Spinal cord (tissue), 10 donors: ENCODE results near the gene CPNE9. TPM values are rescaled to one million over a fixed set of nuclear protein-coding genes. Genes with fewer than 3 reads are reported as not detected.

Experiments used
- DNase-seq, 6 donors: peaks; one replicate each; pipeline versions ENCODE4 v3.0.0 to v3.0.0-alpha.2; 2013 to 2015; ENCODE audit warnings: low spot score in 6 of 6, low read depth in 4 of 6
- H3K27ac ChIP-seq: one replicate; pipeline ENCODE4 v1.5.1; 2013; ENCODE audit warnings: low read depth, low read length, control low read depth
- H3K27me3 ChIP-seq: one replicate; pipeline ENCODE4 v1.6.1; 2013; ENCODE audit warnings: low read length; ENCODE audit not compliant: control insufficient read depth, insufficient read depth
- H3K36me3 ChIP-seq: one replicate; pipeline ENCODE4 v1.6.1; 2013; ENCODE audit warnings: low read length; ENCODE audit not compliant: control insufficient read depth, insufficient read depth
- H3K4me1 ChIP-seq: one replicate; pipeline ENCODE4 v1.6.1; 2013; ENCODE audit warnings: low read length; ENCODE audit not compliant: control insufficient read depth, insufficient read depth
- H3K4me3 ChIP-seq: one replicate; pipeline ENCODE4 v1.5.1; 2013; ENCODE audit warnings: low read depth, low read length, control low read depth
- H3K9me3 ChIP-seq: one replicate; pipeline ENCODE4 v1.6.1; 2013; ENCODE audit warnings: low read length; ENCODE audit not compliant: control insufficient read depth, insufficient read depth
- WGBS: methylation state at CpG from one replicate; pipeline ENCODE4 v1.1.5; 2013; ENCODE audit warnings: missing lambda C conversion rate; ENCODE audit not compliant: insufficient coverage; 5-methylcytosine and 5-hydroxymethylcytosine counted together
- polyA plus RNA-seq, 2 donors: library from polyadenylated mRNA; unstranded; fragments of 120-200 nt; gene quantifications; one replicate each; pipeline ENCODE4 v1.2.1, GENCODE V29; 2013; ENCODE audit not compliant: insufficient read length in 2 of 2
- total RNA-seq, 2 donors: library from RNA; depleted of rRNA in 1 of 2; stranded (reverse); fragments of 120-200 nt in 1 of 2; fragments of >200 nt in 1 of 2; gene quantifications; one replicate each; pipeline versions ENCODE4 v1.2.3 to v1.2.4, GENCODE V29; 2013 to 2014
- donor health status: healthy.

The CPNE9 gene
- total and polyA plus RNA-seq, 4 donors, result 3.3 to 6.3 (median 5.7) TPM

DNA sequence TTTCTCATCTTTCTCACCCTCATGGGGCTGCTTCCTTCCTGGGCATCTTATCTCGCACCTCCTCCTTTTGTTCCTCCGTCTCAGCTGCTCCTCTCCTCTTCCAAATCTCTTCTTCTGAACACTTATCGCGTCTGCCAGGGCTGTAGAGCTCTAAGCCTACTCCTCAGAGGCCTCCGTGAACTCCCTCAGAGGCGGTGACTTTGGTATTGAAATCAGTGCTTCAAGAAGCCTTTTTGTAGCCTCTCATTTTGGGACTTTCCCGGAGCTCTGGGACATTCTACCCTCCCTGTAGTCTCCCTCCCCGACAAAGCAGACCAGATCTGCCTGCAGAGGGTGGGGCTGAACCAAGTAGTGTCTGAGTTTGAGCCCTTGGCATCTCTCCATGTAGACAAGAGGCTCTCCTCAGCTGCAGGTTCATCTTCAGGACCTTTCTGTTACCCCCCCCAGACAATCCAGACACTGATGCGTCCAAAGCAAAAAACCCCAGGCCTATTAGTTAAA lies 17.5 kb upstream of the CPNE9 start:
- 88% methylated on average over 8 of the region's 9 CpGs for WGBS
- Histone ChIP-seq H3K4me3 (no peak overlapping the region), H3K4me1 (peaks cover 13% of the 10 kb centered on the region), H3K27ac (no peak overlapping the region), H3K27me3 (no peaks in the 10 kb centered on the region), H3K36me3 (peaks cover 97% of the 10 kb centered on the region), H3K9me3 (no peaks in the 10 kb centered on the region)
- no peak for DNase-seq

DNA sequence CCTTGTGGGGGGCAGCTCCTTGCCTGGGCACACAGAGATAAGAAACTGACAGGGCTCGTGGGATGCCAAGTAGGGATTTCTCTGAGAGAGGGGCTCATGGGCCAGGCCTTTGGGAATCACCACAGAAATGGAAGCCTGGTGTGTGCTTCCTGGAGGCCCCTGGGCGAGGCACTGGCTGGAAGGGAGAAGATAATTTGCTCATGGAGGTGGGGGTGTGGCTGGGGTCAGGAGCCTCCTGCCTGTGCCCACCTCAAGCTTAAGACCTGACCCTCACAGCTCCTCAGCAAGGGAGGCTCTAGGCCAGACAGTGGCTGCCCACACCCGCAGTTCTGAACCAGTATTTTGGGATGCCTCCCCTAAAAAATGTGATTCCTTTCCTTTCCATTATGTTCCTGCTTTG lies 16.9 kb upstream of the CPNE9 start:
- H3K4me3 ChIP-seq, result no peak overlapping the region
- 92% methylated on average over 2 of the region's 3 CpGs for WGBS
- H3K27me3 ChIP-seq, result no peaks in the 10 kb centered on the region
- H3K36me3 ChIP-seq, result peaks cover 97% of the 10 kb centered on the region
- no peak for DNase-seq
- peaks cover 15% of the 10 kb centered on the region for H3K4me1 ChIP-seq
- no peaks in the 10 kb centered on the region for H3K9me3 ChIP-seq
- H3K27ac ChIP-seq, result no peak overlapping the region

DNA sequence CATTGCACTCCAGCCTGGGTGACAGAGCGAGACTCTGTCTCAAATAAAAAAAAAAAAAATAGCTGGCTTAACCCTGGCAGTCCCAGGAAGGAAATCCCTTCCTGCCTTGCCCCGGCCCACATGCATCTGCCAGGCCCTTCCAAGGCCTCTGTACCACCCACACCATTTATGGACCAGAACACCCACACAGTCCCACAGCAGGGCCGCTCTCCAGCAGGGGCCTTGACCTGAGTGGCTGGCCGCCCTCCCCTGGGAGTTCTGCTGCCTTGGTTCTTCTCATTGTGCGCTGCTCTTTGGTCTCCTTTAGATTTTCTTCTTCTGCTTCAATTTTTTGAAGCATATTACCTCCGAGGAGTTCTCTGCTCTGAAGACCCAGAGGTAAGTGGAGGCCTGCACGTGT lies 16.1 kb upstream of the CPNE9 start:
- Histone ChIP-seq H3K27ac (no peak overlapping the region), H3K9me3 (no peaks in the 10 kb centered on the region), H3K27me3 (no peaks in the 10 kb centered on the region), H3K36me3 (peaks cover 96% of the 10 kb centered on the region), H3K4me1 (peaks cover 15% of the 10 kb centered on the region), H3K4me3 (no peak overlapping the region)
- DNase-seq, result no peak
- 86% methylated on average over 5 of the region's 7 CpGs for whole genome bisulfite sequencing

DNA sequence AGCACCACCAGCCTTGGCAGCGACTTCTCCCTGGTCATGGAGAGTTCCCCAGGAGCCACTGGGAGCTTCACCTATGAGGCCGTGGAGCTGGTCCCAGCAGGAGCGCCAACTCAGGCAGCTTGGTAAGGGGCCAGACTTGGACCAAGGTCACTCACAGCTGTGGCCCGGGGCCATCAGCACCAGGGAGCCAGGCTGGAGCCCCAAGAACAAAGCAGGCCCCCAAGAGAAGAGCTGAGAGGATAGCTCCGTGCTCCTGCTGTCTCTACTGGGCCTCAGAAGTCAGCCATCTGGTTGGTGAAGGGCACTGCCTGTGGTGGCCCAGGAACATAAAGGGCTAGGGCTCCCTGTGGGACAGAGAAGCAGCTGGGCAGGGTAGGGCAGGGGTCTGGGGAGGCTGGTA lies 14.7 kb upstream of the CPNE9 start:
- 92% methylated on average over 5 of the region's 5 CpGs for WGBS
- no peaks in the 10 kb centered on the region for H3K9me3 ChIP-seq
- no peak for DNase-seq
- H3K4me3 ChIP-seq, result no peak overlapping the region
- H3K27ac ChIP-seq, result no peak overlapping the region
- peaks cover 90% of the 10 kb centered on the region for H3K36me3 ChIP-seq
- peaks cover 15% of the 10 kb centered on the region for H3K4me1 ChIP-seq
- H3K27me3 ChIP-seq, result no peaks in the 10 kb centered on the region

DNA sequence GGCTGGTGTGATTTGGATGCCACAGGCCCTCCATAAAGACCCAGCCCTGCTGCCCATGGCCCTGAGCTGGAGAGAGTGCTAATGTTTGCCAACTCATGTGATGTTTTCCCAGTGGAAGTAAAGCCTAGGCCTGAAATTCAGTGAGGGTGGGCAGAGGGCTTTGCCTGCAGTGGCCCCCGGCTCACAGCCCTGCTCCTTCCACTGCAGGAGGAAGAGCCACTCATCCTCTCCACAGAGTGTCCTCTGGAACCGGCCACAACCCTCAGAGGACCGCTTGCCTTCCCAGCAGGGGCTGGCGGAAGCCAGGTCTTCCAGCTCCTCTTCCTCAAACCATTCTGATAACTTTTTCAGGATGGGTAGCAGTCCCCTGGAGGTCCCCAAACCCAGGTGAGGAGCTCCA lies 13.9 kb upstream of the CPNE9 start:
- peaks cover 87% of the 10 kb centered on the region for H3K36me3 ChIP-seq
- no peak for DNase-seq
- H3K9me3 ChIP-seq, result no peaks in the 10 kb centered on the region
- H3K4me3 ChIP-seq, result no peak overlapping the region
- peaks cover 15% of the 10 kb centered on the region for H3K4me1 ChIP-seq
- peak overlapping the region; percentile 61 for H3K27ac ChIP-seq
- 83% methylated on average over 1 of the region's 4 CpGs for WGBS
- H3K27me3 ChIP-seq, result no peaks in the 10 kb centered on the region

DNA sequence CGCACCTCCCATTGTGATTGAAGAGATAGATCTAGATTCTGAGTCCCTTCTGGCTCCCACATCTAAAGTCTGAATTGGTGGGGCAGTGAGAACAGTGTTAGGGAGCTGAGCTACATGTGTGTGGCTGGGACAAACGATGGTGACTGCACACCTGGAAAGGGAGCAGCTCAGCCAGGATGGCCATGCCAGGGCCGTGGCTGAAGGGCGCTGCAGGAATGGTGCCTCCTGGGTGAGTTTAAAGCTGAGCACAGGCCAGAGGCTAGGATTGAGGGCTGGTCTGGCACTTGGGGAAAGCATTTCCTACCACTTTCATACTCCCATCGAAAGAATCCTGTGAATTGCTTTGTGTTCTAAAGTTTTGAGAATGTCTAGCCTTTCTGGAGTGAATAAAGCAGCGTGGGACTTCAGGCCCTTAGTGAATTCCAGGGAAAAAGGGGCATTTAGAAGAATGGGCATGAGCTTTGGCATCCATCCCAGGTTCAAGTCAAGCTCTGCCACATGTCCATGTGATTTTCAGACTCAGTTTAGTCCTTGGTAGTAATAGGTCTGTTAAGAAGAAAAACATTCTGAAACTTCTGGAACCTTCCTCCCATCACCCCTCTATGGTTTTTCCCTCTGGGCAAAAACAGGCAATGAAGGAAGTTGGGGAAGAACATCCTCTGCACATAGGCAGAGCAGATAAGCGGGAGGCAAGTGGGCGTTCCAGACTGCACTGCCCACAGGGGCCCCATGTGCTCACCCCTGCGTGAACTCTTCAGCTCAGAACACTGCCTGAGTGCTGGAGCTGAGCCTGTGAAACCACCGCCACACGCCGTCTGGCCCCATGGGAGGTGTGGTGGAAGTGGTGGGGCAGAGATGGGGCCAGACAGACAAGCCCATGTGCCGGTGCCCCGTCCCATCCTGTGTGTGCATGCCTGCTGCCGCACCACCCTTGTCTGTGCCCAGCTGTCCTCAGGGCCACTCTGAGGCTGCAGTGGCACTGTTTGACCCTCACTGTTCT lies 12.9 kb upstream of the CPNE9 start:
- peak overlapping the region; percentile 61 for H3K27ac ChIP-seq
- no peak overlapping the region for H3K4me3 ChIP-seq
- DNase-seq, result peak in 2 of 6 donors; percentile 4 to 25
- no peaks in the 10 kb centered on the region for H3K9me3 ChIP-seq
- H3K4me1 ChIP-seq, result peaks cover 15% of the 10 kb centered on the region
- 80% methylated on average over 13 of the region's 15 CpGs for WGBS
- H3K36me3 ChIP-seq, result peaks cover 84% of the 10 kb centered on the region
- H3K27me3 ChIP-seq, result no peaks in the 10 kb centered on the region

DNA sequence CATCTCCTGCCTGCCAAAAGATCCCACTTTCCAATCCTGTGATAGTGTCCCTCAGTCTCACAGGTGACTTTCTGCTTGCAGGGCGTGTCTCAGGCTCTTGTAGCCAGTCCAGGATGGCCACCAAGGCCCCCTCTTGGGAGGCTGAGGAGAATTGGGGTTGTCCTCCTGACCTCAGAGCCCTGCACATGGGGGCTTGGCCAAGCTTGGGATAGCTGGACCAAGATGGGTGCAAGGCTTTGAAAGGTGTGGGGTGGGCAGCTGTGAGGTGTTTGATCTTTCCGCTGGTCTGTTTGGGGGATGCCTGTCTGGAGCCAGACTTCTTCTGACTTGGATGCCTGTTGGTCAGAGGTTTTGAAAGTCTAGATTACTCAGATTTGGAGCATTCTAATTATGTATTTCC lies 12.0 kb upstream of the CPNE9 start:
- DNase-seq, result no peak
- peaks cover 15% of the 10 kb centered on the region for H3K4me1 ChIP-seq
- H3K36me3 ChIP-seq, result peaks cover 84% of the 10 kb centered on the region
- no peaks in the 10 kb centered on the region for H3K9me3 ChIP-seq
- H3K4me3 ChIP-seq, result no peak overlapping the region
- WGBS, result 92% methylated on average over 2 of the region's 2 CpGs
- H3K27ac ChIP-seq, result no peak overlapping the region
- H3K27me3 ChIP-seq, result no peaks in the 10 kb centered on the region

DNA sequence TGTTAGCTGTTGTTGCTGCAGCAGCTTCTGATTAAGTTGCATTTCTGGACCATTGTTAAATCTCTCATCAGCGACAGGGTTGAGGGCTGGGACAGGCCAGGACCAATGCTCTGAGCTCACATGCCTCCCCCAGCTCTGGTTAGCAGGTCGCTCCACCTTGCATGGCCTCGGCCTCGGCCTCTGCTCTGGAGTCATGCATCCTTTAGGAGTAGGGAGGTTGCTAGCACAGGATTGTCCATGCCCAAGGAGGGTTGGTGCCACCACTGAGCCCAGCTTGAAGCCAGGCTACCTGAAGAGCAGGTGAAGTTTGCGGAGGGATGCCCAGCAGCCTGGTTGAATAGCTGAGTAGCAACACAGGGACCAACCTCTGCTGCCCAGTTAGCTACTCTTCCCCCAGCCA lies 11.2 kb upstream of the CPNE9 start:
- no peaks in the 10 kb centered on the region for H3K27me3 ChIP-seq
- 100% methylated on average over 3 of the region's 5 CpGs for WGBS
- peaks cover 15% of the 10 kb centered on the region for H3K4me1 ChIP-seq
- H3K27ac ChIP-seq, result no peak overlapping the region
- H3K36me3 ChIP-seq, result peaks cover 84% of the 10 kb centered on the region
- no peaks in the 10 kb centered on the region for H3K9me3 ChIP-seq
- no peak overlapping the region for H3K4me3 ChIP-seq
- no peak for DNase-seq

DNA sequence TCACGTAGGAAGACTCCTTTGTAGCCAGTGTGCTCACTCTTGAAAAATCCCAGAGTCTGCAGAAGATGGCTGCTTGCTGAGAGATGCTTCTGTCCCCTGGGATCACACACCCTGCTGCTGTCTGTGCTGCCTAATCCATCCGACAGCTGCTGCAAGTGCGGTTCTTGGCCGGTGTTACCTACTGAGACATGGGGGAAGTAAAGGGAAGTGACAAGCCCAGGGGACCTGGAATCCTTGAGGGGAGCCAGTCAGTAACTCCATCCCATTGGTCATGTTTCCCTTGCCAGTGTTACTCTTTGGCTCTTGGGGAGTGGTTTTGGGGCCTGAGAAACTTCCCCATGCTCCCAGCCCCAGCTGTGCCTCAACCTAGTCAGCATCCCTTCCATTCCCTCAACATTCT lies 8.3 kb upstream of the CPNE9 start:
- H3K27ac ChIP-seq, result no peak overlapping the region

DNA sequence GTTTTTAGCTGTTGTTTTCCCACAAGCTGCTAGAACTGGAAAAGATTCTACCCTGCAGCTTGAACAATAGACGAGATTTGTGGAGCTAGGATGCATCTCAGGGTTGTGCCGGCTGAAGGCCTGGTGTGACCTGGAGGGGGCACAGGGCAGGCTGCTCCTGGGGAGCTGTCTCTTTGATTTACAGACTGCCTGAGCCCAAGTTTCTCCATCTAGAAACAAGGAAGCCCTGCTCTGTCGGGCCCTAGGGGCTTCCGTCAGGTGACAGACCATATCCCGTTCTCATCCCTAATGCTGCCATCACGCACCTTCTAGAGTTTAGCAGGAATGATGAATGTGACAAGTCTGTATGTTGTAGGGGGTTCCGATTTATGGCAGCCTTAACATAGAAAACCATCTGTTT lies 7.9 kb upstream of the CPNE9 start:
- peak in 1 of 6 donors; percentile 31 for DNase-seq
- Histone ChIP-seq H3K27ac (no peak overlapping the region), H3K4me3 (no peak overlapping the region), H3K4me1 (peaks cover 6% of the 10 kb centered on the region), H3K27me3 (no peaks in the 10 kb centered on the region), H3K36me3 (peaks cover 77% of the 10 kb centered on the region), H3K9me3 (no peaks in the 10 kb centered on the region)
- WGBS, result 86% methylated on average over 6 of the region's 7 CpGs

More for the DNA sequence above, 8.3 kb upstream of the CPNE9 start:
- Histone ChIP-seq H3K4me1 (peaks cover 9% of the 10 kb centered on the region), H3K9me3 (no peaks in the 10 kb centered on the region), H3K4me3 (no peak overlapping the region), H3K36me3 (peaks cover 80% of the 10 kb centered on the region), H3K27me3 (no peaks in the 10 kb centered on the region)
- DNase-seq, result peak in 1 of 6 donors; percentile 40
- WGBS, result 75% methylated on average over 4 of the region's 4 CpGs
